Kidney epithelial cell (primary cell): ENCODE measurements around the gene MOCS1. TPM values are rescaled to one million over a fixed set of nuclear protein-coding genes. Genes with fewer than 3 reads are reported as not detected.

Source experiments
- DNase-seq: peaks from one replicate; pipeline ENCODE4 v3.0.0-alpha.2; 2010; ENCODE audit warnings: low read depth
- H3K27me3 ChIP-seq: 2 replicates; pipeline ENCODE4 v1.6.0; 2011; ENCODE audit warnings: low read length; ENCODE audit not compliant: control insufficient read depth, insufficient read depth
- H3K36me3 ChIP-seq: 2 replicates; pipeline ENCODE4 v1.5.1; 2011; ENCODE audit warnings: low read length; ENCODE audit not compliant: control insufficient read depth, insufficient read depth
- H3K4me3 ChIP-seq: 2 replicates; pipeline ENCODE4 v1.5.1; 2011; ENCODE audit warnings: low read depth, mild to moderate bottlenecking, control low read depth, low read length
- total RNA-seq: library from RNA; depleted of rRNA; stranded (reverse); fragments of >200 nt; gene quantifications from 2 replicates; pipeline ENCODE4 v1.2.3, GENCODE V29; 2015
- TF ChIP-seq, protein P1 (sequence below): IDR thresholded peaks from 2 replicates; pipeline ENCODE4 v1.5.1; 2011; ENCODE audit warnings: mild to moderate bottlenecking, moderate library complexity, low read length, control low read depth, inconsistent platforms; ENCODE audit not compliant: insufficient read depth, poor library complexity, severe bottlenecking

The MOCS1 gene
- total RNA-seq, 1 donor from 2014 or later, result 15.0 TPM

DNA sequence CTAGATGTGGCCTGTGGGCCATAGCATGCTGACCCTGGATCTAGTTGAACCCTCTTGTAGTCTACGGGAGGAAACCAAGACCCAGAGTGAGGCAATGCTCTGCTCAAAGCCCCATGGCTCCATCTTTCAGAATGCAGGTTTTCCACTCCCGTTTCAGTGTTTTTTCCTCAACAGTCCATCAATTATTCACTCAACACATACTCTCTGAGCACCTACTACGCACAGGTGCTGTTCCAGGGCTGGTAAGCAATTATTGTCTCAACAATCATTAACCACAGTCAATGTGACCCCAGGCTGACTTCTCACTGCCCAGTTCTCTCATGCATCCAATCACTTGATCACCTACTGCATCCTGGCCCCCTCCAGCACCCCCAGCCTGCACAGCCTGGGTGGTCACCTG, 20.0 kb downstream of the MOCS1 start:
- no peaks in the 10 kb centered on the region for H3K36me3 ChIP-seq
- no peaks in the 10 kb centered on the region for H3K27me3 ChIP-seq
- DNase-seq, result no peak
- TF ChIP-seq, protein P1, sequence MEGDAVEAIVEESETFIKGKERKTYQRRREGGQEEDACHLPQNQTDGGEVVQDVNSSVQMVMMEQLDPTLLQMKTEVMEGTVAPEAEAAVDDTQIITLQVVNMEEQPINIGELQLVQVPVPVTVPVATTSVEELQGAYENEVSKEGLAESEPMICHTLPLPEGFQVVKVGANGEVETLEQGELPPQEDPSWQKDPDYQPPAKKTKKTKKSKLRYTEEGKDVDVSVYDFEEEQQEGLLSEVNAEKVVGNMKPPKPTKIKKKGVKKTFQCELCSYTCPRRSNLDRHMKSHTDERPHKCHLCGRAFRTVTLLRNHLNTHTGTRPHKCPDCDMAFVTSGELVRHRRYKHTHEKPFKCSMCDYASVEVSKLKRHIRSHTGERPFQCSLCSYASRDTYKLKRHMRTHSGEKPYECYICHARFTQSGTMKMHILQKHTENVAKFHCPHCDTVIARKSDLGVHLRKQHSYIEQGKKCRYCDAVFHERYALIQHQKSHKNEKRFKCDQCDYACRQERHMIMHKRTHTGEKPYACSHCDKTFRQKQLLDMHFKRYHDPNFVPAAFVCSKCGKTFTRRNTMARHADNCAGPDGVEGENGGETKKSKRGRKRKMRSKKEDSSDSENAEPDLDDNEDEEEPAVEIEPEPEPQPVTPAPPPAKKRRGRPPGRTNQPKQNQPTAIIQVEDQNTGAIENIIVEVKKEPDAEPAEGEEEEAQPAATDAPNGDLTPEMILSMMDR, result no peak
- no peak overlapping the region for H3K4me3 ChIP-seq

DNA sequence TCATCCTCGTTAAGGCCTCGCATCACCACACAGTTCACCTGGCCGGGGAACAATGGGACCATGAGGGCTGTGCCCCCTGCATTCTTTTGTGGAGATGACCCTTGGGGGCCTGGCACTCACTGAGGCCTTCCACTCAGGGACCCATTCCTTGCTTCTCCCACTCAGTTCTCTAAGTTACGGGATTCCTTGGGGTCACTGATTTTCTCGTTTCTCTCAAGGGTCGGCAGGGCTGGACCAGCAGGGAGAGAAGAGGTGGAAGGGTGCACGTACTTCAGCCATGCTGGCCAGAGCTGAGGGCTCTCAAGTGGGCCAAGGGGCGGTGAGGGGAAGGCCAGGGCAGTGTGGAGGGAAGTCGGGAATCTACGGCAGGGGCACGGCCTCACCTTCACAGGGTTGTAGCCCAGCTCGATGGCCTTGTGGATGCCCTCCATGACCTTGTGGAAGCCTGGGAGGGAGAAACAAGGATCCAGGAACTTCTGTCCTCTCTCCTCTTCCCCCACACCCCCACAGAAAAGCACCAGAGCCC, 20.8 kb downstream of the MOCS1 start:
- H3K36me3 ChIP-seq, result no peaks in the 10 kb centered on the region
- no peaks in the 10 kb centered on the region for H3K27me3 ChIP-seq
- H3K4me3 ChIP-seq, result no peak overlapping the region
- TF ChIP-seq, protein P1, result no peak
- no peak for DNase-seq

DNA sequence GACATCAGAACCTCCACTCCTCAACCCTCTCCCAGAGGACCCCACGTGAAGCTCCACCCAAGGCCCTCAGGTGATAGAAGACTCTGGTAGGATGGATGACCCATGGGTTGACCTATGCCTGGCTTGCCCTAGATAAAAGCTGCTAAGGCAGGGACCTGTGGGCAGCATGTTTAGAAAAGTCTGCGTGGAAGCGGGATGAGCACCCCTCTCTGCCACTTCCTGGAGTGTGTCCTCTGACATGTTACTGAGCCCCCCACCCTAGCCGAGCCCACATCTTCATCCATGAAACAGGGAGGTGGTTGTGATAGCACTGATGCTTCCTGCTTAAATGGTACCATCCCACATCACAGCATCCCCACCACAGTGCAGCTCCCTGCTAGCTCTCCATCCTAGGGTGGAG, 21.8 kb downstream of the MOCS1 start:
- no peak for DNase-seq
- Histone ChIP-seq H3K36me3 (no peaks in the 10 kb centered on the region), H3K27me3 (no peaks in the 10 kb centered on the region), H3K4me3 (no peak overlapping the region)
- TF ChIP-seq, protein P1, result no peak

DNA sequence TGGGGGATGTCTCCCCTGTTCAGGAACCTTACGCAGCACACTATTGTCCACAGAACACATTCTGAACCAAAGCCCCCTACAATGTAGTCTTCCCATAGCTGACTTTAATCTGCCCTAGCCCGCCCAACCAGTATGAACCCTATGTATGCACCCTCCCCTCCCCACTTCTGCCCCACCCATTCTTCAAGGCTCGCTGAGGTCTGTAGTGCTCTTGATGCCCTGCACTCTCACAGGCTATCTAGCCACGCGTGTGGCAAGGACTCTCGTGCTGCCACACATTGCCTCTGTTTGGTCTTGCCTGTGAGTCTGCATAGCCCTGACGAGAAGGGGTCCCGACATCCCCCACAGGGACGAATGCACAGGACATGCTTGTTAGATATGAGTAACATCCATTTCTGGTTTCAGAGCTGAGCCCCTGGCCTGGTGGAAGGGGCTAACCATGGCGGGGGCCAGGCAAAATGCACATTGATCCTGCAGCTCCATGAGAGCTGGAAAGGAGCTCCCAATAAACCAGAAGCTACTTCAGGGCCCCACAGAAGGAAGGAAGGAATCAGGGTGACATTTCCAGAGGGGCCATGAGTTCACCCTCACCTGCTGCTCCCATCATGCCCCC, 22.6 kb downstream of the MOCS1 start:
- DNase-seq, result no peak
- TF ChIP-seq, protein P1, result no peak
- H3K4me3 ChIP-seq, result no peak overlapping the region
- H3K27me3 ChIP-seq, result no peaks in the 10 kb centered on the region
- H3K36me3 ChIP-seq, result no peaks in the 10 kb centered on the region

DNA sequence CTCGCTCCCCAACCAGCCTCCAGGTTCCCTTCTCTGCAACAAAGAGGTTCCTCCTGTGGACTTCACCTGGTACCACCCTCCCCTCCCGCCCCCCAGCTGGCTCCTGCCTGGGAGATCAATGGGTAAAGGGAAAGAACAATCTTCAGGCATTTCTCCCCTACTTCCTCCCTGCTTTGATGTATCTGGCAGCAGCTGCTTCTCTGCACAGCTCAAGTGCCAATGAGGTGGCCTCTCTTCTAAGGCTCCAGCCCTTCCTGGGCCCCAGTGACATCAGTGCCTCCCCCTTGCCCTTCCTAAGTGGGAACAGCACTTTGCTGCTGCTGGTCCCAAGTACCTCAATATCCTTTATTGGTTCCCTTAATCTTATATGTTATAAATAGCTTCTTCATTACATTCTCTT, 23.5 kb downstream of the MOCS1 start:
- TF ChIP-seq, protein P1, result no peak
- no peaks in the 10 kb centered on the region for H3K36me3 ChIP-seq
- DNase-seq, result no peak
- no peak overlapping the region for H3K4me3 ChIP-seq
- H3K27me3 ChIP-seq, result no peaks in the 10 kb centered on the region

DNA sequence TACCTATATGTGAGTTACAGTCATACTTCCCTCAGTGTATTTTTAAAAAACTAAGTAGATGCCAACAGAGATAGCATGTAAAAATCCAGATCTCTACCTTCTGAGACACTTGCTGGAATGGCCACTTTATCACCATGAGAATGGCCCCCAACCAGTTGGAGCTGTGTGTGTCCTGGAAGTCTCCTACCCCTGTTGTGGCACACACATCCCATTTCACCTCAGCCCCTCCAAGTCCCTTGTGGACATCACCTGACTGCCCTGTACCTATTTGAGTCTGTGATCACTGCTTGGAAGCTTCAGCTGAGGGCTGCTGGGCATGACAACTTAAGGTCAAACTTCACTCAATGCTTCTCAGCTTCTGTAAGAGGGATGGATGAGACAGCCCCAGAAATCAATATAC, 24.1 kb downstream of the MOCS1 start:
- Histone ChIP-seq H3K36me3 (no peaks in the 10 kb centered on the region), H3K27me3 (no peaks in the 10 kb centered on the region), H3K4me3 (no peak overlapping the region)
- TF ChIP-seq, protein P1, result no peak
- DNase-seq, result no peak
